H1 (cell line): Measurements from ENCODE around the gene KIF1C. TPM values are rescaled to one million over a fixed set of nuclear protein-coding genes. Genes with fewer than 3 reads are reported as not detected.

Experiments
- CTCF ChIA-PET: fragments of 300-600 bp; sonication (Branson Sonifier 250); formaldehyde crosslinking; loops from one replicate; lab custom pipeline; 2021; ENCODE audit not compliant: partially characterized antibody; lab: Charles Lee
- POLR2A ChIA-PET: fragments of 300-600 bp; sonication (Branson Sonifier 250); formaldehyde crosslinking; loops from one replicate; lab custom pipeline; 2021; ENCODE audit warnings: inconsistent platforms; ENCODE audit not compliant: partially characterized antibody; lab: Charles Lee
- DNase-seq, 2 experiments: peaks; one replicate each; pipeline versions ENCODE4 v3.0.0 to v3.0.0-alpha.2; 2010 to 2022; ENCODE audit warnings: low spot score in 2 of 2, low read depth in 1 of 2, mixed read lengths in 1 of 2
- FAIRE-seq: peaks from 2 replicates; lab custom pipeline; 2011; peaks lifted over from hg19 to GRCh38; lab: Jason Lieb, UNC
- H2AFZ ChIP-seq: 2 replicates; pipeline ENCODE4 v1.8.1; 2012; ENCODE audit warnings: low read length, inconsistent platforms
- H2AK5ac ChIP-seq: 2 replicates; pipeline ENCODE4 v1.6.1; 2013; ENCODE audit warnings: low read depth, low read length
- H2BK120ac ChIP-seq: replicated peaks from 2 replicates; pipeline ENCODE3; 2013; ENCODE audit warnings: low read depth, low read length, inconsistent platforms
- H2BK12ac ChIP-seq: 2 replicates; pipeline ENCODE4 v1.6.1; 2013; ENCODE audit warnings: low read depth, low read length
- H2BK15ac ChIP-seq: 2 replicates; pipeline ENCODE4 v1.6.1; 2013; ENCODE audit warnings: low read length
- H2BK20ac ChIP-seq: 2 replicates; pipeline ENCODE4 v1.6.1; 2013; ENCODE audit warnings: low read length
- H2BK5ac ChIP-seq: 2 replicates; pipeline ENCODE4 v1.6.1; 2013; ENCODE audit warnings: low read depth, low read length
- H3K14ac ChIP-seq: 2 replicates; pipeline ENCODE4 v1.6.1; 2013; ENCODE audit warnings: inconsistent platforms; ENCODE audit not compliant: insufficient read length
- H3K18ac ChIP-seq: 2 replicates; pipeline ENCODE4 v1.6.1; 2013; ENCODE audit warnings: low read length; ENCODE audit errors: extremely low read depth
- H3K23ac ChIP-seq: 2 replicates; pipeline ENCODE4 v1.6.1; 2013; ENCODE audit warnings: inconsistent platforms; ENCODE audit not compliant: insufficient read length
- H3K23me2 ChIP-seq: 2 replicates; pipeline ENCODE4 v1.6.1; 2013; ENCODE audit warnings: low read depth, low read length
- H3K27ac ChIP-seq: 2 replicates; pipeline ENCODE4 v1.6.1; 2011; ENCODE audit warnings: low read depth, low read length, inconsistent platforms
- H3K27me3 ChIP-seq, 4 experiments: replicated peaks in 1 of 4; 1 replicate in 1 of 4; 2 replicates in 3 of 4; pipeline versions ENCODE4 v1.6.1 to v1.8.1; 2011 to 2013; ENCODE audit warnings: low read length in 3 of 4, mild to moderate bottlenecking in 3 of 4, inconsistent platforms in 2 of 4, mixed read lengths in 2 of 4, moderate library complexity in 1 of 4; ENCODE audit not compliant: control insufficient read depth in 3 of 4, insufficient read depth in 3 of 4; ENCODE audit errors: extremely low read depth in 1 of 4
- H3K36me3 ChIP-seq, 4 experiments: 2 replicates each; pipeline versions ENCODE4 v1.6.1 to v1.8.1; 2011 to 2013; ENCODE audit warnings: mild to moderate bottlenecking in 4 of 4, low read length in 3 of 4, moderate library complexity in 2 of 4, control low read depth in 1 of 4, inconsistent platforms in 1 of 4; ENCODE audit not compliant: insufficient read depth in 4 of 4, control insufficient read depth in 2 of 4
- H3K4ac ChIP-seq: replicated peaks from 2 replicates; pipeline ENCODE3; 2013; ENCODE audit warnings: low read length, low read depth, mixed read lengths, inconsistent platforms; ENCODE audit not compliant: insufficient read length
- H3K4me1 ChIP-seq, 4 experiments: replicated peaks in 1 of 4; 1 replicate in 1 of 4; 2 replicates in 3 of 4; pipeline versions ENCODE4 v1.6.1 to v1.8.1; 2011 to 2013; ENCODE audit warnings: low read length in 3 of 4, inconsistent platforms in 2 of 4, mixed read lengths in 1 of 4; ENCODE audit not compliant: insufficient read depth in 4 of 4, control insufficient read depth in 3 of 4
- H3K4me2 ChIP-seq, 2 experiments: 2 replicates each; pipeline versions ENCODE4 v1.6.1 to v1.8.1; 2011 to 2013; ENCODE audit warnings: low read depth in 2 of 2, low read length in 2 of 2, control low read depth in 1 of 2, inconsistent platforms in 1 of 2, mild to moderate bottlenecking in 1 of 2; ENCODE audit not compliant: insufficient read depth in 1 of 2
- H3K4me3 ChIP-seq, 4 experiments: fragments of 200-600, 300-600 bp in 1 of 4; sonication (generic), shearing (Covaris generic), sonication (Bioruptor Twin) in 1 of 4; 2 replicates each; pipeline versions ENCODE4 v1.5.1 to v1.8.1; 2011 to 2016; ENCODE audit warnings: low read length in 4 of 4, low read depth in 3 of 4, control low read depth in 2 of 4, inconsistent platforms in 2 of 4, mild to moderate bottlenecking in 2 of 4, mixed read lengths in 1 of 4, moderate library complexity in 1 of 4; ENCODE audit not compliant: insufficient read depth in 2 of 4; ENCODE audit errors: extremely low read depth in 1 of 4
- H3K56ac ChIP-seq: replicated peaks from 2 replicates; pipeline ENCODE3; 2013; ENCODE audit warnings: low read depth, mild to moderate bottlenecking, mixed read lengths, low read length, inconsistent platforms; ENCODE audit not compliant: insufficient read length
- H3K79me1 ChIP-seq: 2 replicates; pipeline ENCODE4 v1.6.1; 2013; ENCODE audit warnings: low read depth, low read length, control low read depth
- H3K79me2 ChIP-seq, 2 experiments: 2 replicates each; pipeline versions ENCODE4 v1.6.1 to v1.8.1; 2012 to 2013; ENCODE audit warnings: low read length in 2 of 2, mild to moderate bottlenecking in 2 of 2, inconsistent platforms in 1 of 2; ENCODE audit not compliant: insufficient read depth in 2 of 2, control insufficient read depth in 1 of 2
- H3K9ac ChIP-seq, 4 experiments: replicated peaks in 1 of 4; 1 replicate in 1 of 4; 2 replicates in 3 of 4; pipeline versions ENCODE4 v1.6.1 to v1.8.1; 2011 to 2013; ENCODE audit warnings: low read depth in 3 of 4, low read length in 3 of 4, control low read depth in 2 of 4, mild to moderate bottlenecking in 2 of 4, moderate library complexity in 2 of 4, inconsistent platforms in 1 of 4; ENCODE audit errors: extremely low read depth in 1 of 4
- H3K9me3 ChIP-seq, 2 experiments: 2 replicates each; pipeline versions ENCODE4 v1.6.1 to v1.8.1; 2012 to 2013; ENCODE audit warnings: mild to moderate bottlenecking in 2 of 2, moderate library complexity in 2 of 2, control low read depth in 1 of 2, inconsistent platforms in 1 of 2, low read depth in 1 of 2, low read length in 1 of 2, mixed read lengths in 1 of 2; ENCODE audit not compliant: insufficient read depth in 2 of 2
- H4K20me1 ChIP-seq, 2 experiments: replicated peaks in 1 of 2; 2 replicates each; pipeline versions ENCODE3 to v1.8.1; 2011 to 2013; ENCODE audit warnings: inconsistent platforms in 2 of 2, low read length in 2 of 2, mild to moderate bottlenecking in 1 of 2; ENCODE audit not compliant: insufficient read depth in 2 of 2, control insufficient read depth in 1 of 2
- H4K5ac ChIP-seq: 2 replicates; pipeline ENCODE4 v1.6.1; 2013; ENCODE audit warnings: low read length, low read depth, mixed read lengths, inconsistent platforms; ENCODE audit not compliant: insufficient read length
- H4K8ac ChIP-seq: 2 replicates; pipeline ENCODE4 v1.8.0; 2013; ENCODE audit warnings: mild to moderate bottlenecking, moderate library complexity, low read length, inconsistent platforms; ENCODE audit not compliant: insufficient read depth; ENCODE audit errors: extremely low read depth
- H4K91ac ChIP-seq: replicated peaks from 2 replicates; pipeline ENCODE3; 2013; ENCODE audit warnings: low read length, mixed read lengths, inconsistent platforms; ENCODE audit not compliant: insufficient read length
- EZH2 ChIP-seq: fragments of 200-600 bp; sonication (generic); IDR thresholded peaks from 2 replicates; pipeline ENCODE4 v1.7.1; 2012; ENCODE audit warnings: low read depth, mild to moderate bottlenecking, moderate library complexity, low read length, inconsistent platforms; ENCODE audit not compliant: severe bottlenecking
- SIN3A ChIP-seq, 2 experiments: IDR thresholded peaks in 1 of 2; conservative IDR thresholded peaks in 1 of 2; 2 replicates each; pipeline ENCODE4 v1.6.1; 2011 to 2012; ENCODE audit warnings: low read length in 2 of 2, improper control_type of control experiment in 1 of 2, low read depth in 1 of 2, mild to moderate bottlenecking in 1 of 2
- WGBS, 2 experiments: shearing (Covaris generic) in 1 of 2; methylation state at CpG; one replicate each; pipeline versions ENCODE4 v1.1.6 to v1.1.7; 2013 to 2015; ENCODE audit warnings: low lambda C conversion rate in 2 of 2, mixed read lengths in 2 of 2, inconsistent platforms in 1 of 2, low coverage in 1 of 2, missing lambda C conversion rate in 1 of 2; ENCODE audit not compliant: insufficient replicate concordance in 2 of 2, insufficient coverage in 1 of 2, insufficient read length in 1 of 2; ENCODE audit errors: extremely low coverage in 1 of 2, missing lambda C conversion rate in 1 of 2; 5-methylcytosine and 5-hydroxymethylcytosine counted together
- microRNA-seq, 2 experiments: library from miRNA; unstranded; fragments of <30 nt; microRNA quantifications; one replicate each; pipeline versions ENCODE4 to v1.2.0, GENCODE V29; 2016 to 2020; ENCODE audit warnings: borderline microRNAs expressed in 2 of 2, borderline number of aligned reads in 2 of 2, borderline replicate concordance in 1 of 2
- polyA plus RNA-seq, 7 experiments: library from polyadenylated mRNA; depleted of rRNA in 3 of 7; stranded (reverse) in 5 of 7; unstranded in 2 of 7; fragments of >200 nt in 5 of 7; fragments of 200-250 nt in 2 of 7; gene quantifications; 1 replicate in 5 of 7; 2 replicates in 1 of 7; 4 replicates in 1 of 7; pipeline versions ENCODE4 v1.2.1 to v1.2.3, GENCODE V29; 2011 to 2013; ENCODE audit warnings: missing spikeins in 2 of 7, mixed read lengths in 2 of 7
- small RNA-seq: library from polyadenylated mRNA; stranded (forward); fragments of <200 nt; extraction: miRNeasy Mini kit (QIAGEN cat#:217004); gene quantifications from one replicate; pipeline ENCODE3, GENCODE V24; 2013; ENCODE audit not compliant: insufficient read depth
- total RNA-seq: library from RNA; stranded (reverse); fragmentation: NEBNext Ultra II Directional; extraction: Animal tissue kit (Norgen Biotek cat#: 25700); gene quantifications from 2 replicates; pipeline ENCODE4 v1.2.1, GENCODE V29; 2021

KIF1C gene
- total and polyA plus RNA-seq, 2 of the 8 experiments (the other 6 are each of a cell fraction or from before 2014, with no cell fraction given): 14.3 to 114 TPM

DNA sequence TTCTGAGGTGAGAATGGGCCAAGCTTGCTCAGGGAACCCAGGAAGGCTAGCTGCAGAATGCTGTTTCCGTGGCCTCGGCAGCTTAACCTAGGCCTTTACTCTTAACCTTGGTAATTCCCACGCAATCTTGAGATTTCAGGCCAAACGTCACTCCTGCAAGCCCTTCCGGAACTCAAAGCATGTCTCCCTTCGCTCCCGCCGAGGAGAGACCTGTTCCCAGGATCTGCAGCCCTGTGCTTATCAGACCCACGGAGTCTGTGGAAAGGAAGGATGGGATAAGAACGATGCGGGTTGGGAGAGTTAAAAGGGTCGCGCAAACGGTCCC, 80.0 kb downstream of the KIF1C start:
- H3K36me3 ChIP-seq: no peaks in the 10 kb centered on the region
- POLR2A ChIA-PET: interaction anchor here (0.7 to 3.1 kb wide), 8 partner anchors 10 to 97 kb away, joined by 3 to 12 read pairs (median 3); no protein-coding TSS in a partner anchor
- no peak overlapping the region for H3K9ac ChIP-seq
- CTCF ChIA-PET: interaction anchor here (0.7 to 0.9 kb wide), 2 partner anchors 16 to 25 kb away, joined by 3 read pairs; no protein-coding TSS in a partner anchor
- H4K91ac ChIP-seq: no peak overlapping the region
- no peak overlapping the region for H3K4ac ChIP-seq
- no peak overlapping the region for H2BK15ac ChIP-seq
- no peaks in the 10 kb centered on the region; a peak in 1 of 7 replicates for H3K4me1 ChIP-seq
- no peaks in the 10 kb centered on the region for H3K79me2 ChIP-seq
- no peak overlapping the region for H3K14ac ChIP-seq
- H2BK5ac ChIP-seq: 0 out of 2 replicates have a peak overlapping the region, but pooled peaks have one; percentile 47
- H2AK5ac ChIP-seq: no peak overlapping the region
- H3K9me3 ChIP-seq: no peaks in the 10 kb centered on the region; a peak in 1 of 4 replicates
- no peak overlapping the region for H4K5ac ChIP-seq
- H3K4me2 ChIP-seq: peak overlapping the region; percentile 35 to 40; a peak in 3 of 4 replicates
- DNase-seq (no peak), FAIRE-seq (no peak)
- TF ChIP-seq SIN3A (conservative IDR thresholded peaks at IDR 0.05 in 1 of 2, IDR thresholded peaks at IDR 0.05 in 1 of 2; ENCODE audit: low read depth in 1 of 2, low read length in 2 of 2): no peak
- TF ChIP-seq EZH2: peak; percentile 26
- no peak overlapping the region for H3K23ac ChIP-seq
- H3K23me2 ChIP-seq: no peaks in the 10 kb centered on the region
- 90% methylated on average over 14 of the region's 14 CpGs; no CpG with 5 or more reads in 1 of the 2 experiments for WGBS, 2 experiments
- H3K56ac ChIP-seq: no peak overlapping the region
- H2BK12ac ChIP-seq: no peak overlapping the region
- no peak overlapping the region for H3K18ac ChIP-seq
- H3K27ac ChIP-seq: no peak overlapping the region
- H4K20me1 ChIP-seq: no peaks in the 10 kb centered on the region
- H3K27me3 ChIP-seq: peaks cover 0 to 13% (median 8%) of the 10 kb centered on the region in 4 experiments; a peak in 5 of 7 replicates
- H2AFZ ChIP-seq: peak overlapping the region; percentile 59
- H4K8ac ChIP-seq: no peak overlapping the region; the same call in 1 of the 2 replicates
- H3K79me1 ChIP-seq: no peaks in the 10 kb centered on the region
- peak overlapping the region in 1 of 4 experiments; percentile 53; a peak in 2 of 8 replicates for H3K4me3 ChIP-seq
- H2BK120ac ChIP-seq: no peak overlapping the region
- no peak overlapping the region for H2BK20ac ChIP-seq

Small RNAs within 50 kb of the gene (microRNA-seq; reads per million reads assigned to microRNA genes)
- gene MIR6864 (0 reads per million in 2 experiments), gene MIR6865 (0 reads per million in 2 experiments)

Small RNAs within 50 kb of the gene (small RNA-seq; reads per million reads assigned to genes)
- gene MIR6864 (not detected), gene MIR6865 (not detected)

Other genes with a start within 250 kb of the KIF1C start
- gene TM4SF5, start 226.1 kb upstream of the KIF1C start, total RNA-seq: not detected in 2 replicates
- not detected in 2 replicates for gene TM4SF5, start 226.1 kb upstream of the KIF1C start, polyA plus RNA-seq (2011; rRNA removed)
- gene VMO1, start 211.6 kb upstream of the KIF1C start, total RNA-seq: not detected in 2 replicates
- 0.30 and 0.78 TPM in 2 replicates for gene VMO1, start 211.6 kb upstream of the KIF1C start, polyA plus RNA-seq (2011; rRNA removed)
- gene GLTPD2, start 209.0 kb upstream of the KIF1C start, total RNA-seq: not detected in 2 replicates
- gene GLTPD2, start 209.0 kb upstream of the KIF1C start, polyA plus RNA-seq (2011; rRNA removed): 0.06 TPM in 1 of 2 replicates, not detected in the other
- 264 and 278 TPM in 2 replicates for gene PSMB6, start 201.8 kb upstream of the KIF1C start, total RNA-seq
- 635 and 737 TPM in 2 replicates for gene PSMB6, start 201.8 kb upstream of the KIF1C start, polyA plus RNA-seq (2011; rRNA removed)
- gene PLD2, start 190.8 kb upstream of the KIF1C start, total RNA-seq: 48.4 and 53.0 TPM in 2 replicates
- gene PLD2, start 190.8 kb upstream of the KIF1C start, polyA plus RNA-seq (2011; rRNA removed): 44.3 and 59.8 TPM in 2 replicates
- 74.4 and 77.7 TPM in 2 replicates for gene MINK1, start 164.6 kb upstream of the KIF1C start, total RNA-seq
- 26.9 and 44.8 TPM in 2 replicates for gene MINK1, start 164.6 kb upstream of the KIF1C start, polyA plus RNA-seq (2011; rRNA removed)
- gene C17orf107, start 98.4 kb upstream of the KIF1C start, total RNA-seq: 0.38 and 0.39 TPM in 2 replicates
- 0.45 and 0.67 TPM in 2 replicates for gene C17orf107, start 98.4 kb upstream of the KIF1C start, polyA plus RNA-seq (2011; rRNA removed)
- 0.15 and 0.40 TPM in 2 replicates for gene CHRNE, start 94.9 kb upstream of the KIF1C start, total RNA-seq
- gene CHRNE, start 94.9 kb upstream of the KIF1C start, polyA plus RNA-seq (2011; rRNA removed): 0.33 and 0.63 TPM in 2 replicates
- not detected in 2 replicates for gene GP1BA, start 65.7 kb upstream of the KIF1C start, total RNA-seq
- gene GP1BA, start 65.7 kb upstream of the KIF1C start, polyA plus RNA-seq (2011; rRNA removed): not detected in 2 replicates
- gene SLC25A11, start 57.9 kb upstream of the KIF1C start, total RNA-seq: 55.9 and 65.2 TPM in 2 replicates
- 97.0 and 136 TPM in 2 replicates for gene SLC25A11, start 57.9 kb upstream of the KIF1C start, polyA plus RNA-seq (2011; rRNA removed)
- gene RNF167, start 57.7 kb upstream of the KIF1C start, total RNA-seq: 140 and 147 TPM in 2 replicates
- 281 and 284 TPM in 2 replicates for gene RNF167, start 57.7 kb upstream of the KIF1C start, polyA plus RNA-seq (2011; rRNA removed)
- gene PFN1, start 49.4 kb upstream of the KIF1C start, total RNA-seq: 1,355 and 1,387 TPM in 2 replicates
- 1,949 and 2,147 TPM in 2 replicates for gene PFN1, start 49.4 kb upstream of the KIF1C start, polyA plus RNA-seq (2011; rRNA removed)
- 24.1 and 25.7 TPM in 2 replicates for gene ENO3, start 46.8 kb upstream of the KIF1C start, total RNA-seq
- gene ENO3, start 46.8 kb upstream of the KIF1C start, polyA plus RNA-seq (2011; rRNA removed): 25.0 and 36.4 TPM in 2 replicates
- 81.9 and 83.6 TPM in 2 replicates for gene SPAG7, start 30.1 kb upstream of the KIF1C start, total RNA-seq
- 74.2 and 82.1 TPM in 2 replicates for gene SPAG7, start 30.1 kb upstream of the KIF1C start, polyA plus RNA-seq (2011; rRNA removed)
- gene CAMTA2, start 10.3 kb upstream of the KIF1C start, total RNA-seq: 11.4 and 12.0 TPM in 2 replicates
- 5.5 and 13.7 TPM in 2 replicates for gene CAMTA2, start 10.3 kb upstream of the KIF1C start, polyA plus RNA-seq (2011; rRNA removed)
- 1.1 and 1.4 TPM in 2 replicates for gene INCA1, start 428 bp upstream of the KIF1C start, total RNA-seq
- gene INCA1, start 428 bp upstream of the KIF1C start, polyA plus RNA-seq (2011; rRNA removed): 0.80 and 0.89 TPM in 2 replicates
- gene SLC52A1, start 37.5 kb downstream of the KIF1C start, total RNA-seq: 0.61 and 0.63 TPM in 2 replicates
- 0.67 and 1.2 TPM in 2 replicates for gene SLC52A1, start 37.5 kb downstream of the KIF1C start, polyA plus RNA-seq (2011; rRNA removed)
- 0.15 and 0.17 TPM in 2 replicates for gene ZFP3, start 80.5 kb downstream of the KIF1C start, total RNA-seq
- gene ZFP3, start 80.5 kb downstream of the KIF1C start, polyA plus RNA-seq (2011; rRNA removed): 0.31 and 0.44 TPM in 2 replicates
- gene ZNF232, start 113.9 kb downstream of the KIF1C start, total RNA-seq: 39.8 and 41.0 TPM in 2 replicates
- 9.2 and 11.1 TPM in 2 replicates for gene ZNF232, start 113.9 kb downstream of the KIF1C start, polyA plus RNA-seq (2011; rRNA removed)
- gene USP6, start 118.1 kb downstream of the KIF1C start, total RNA-seq: 0.25 and 0.32 TPM in 2 replicates
- gene USP6, start 118.1 kb downstream of the KIF1C start, polyA plus RNA-seq (2011; rRNA removed): 0.05 and 0.08 TPM in 2 replicates
- gene ZNF594, start 193.9 kb downstream of the KIF1C start, total RNA-seq: 14.3 and 15.5 TPM in 2 replicates
- 3.6 and 4.2 TPM in 2 replicates for gene ZNF594, start 193.9 kb downstream of the KIF1C start, polyA plus RNA-seq (2011; rRNA removed)
- gene SCIMP, start 236.9 kb downstream of the KIF1C start, total RNA-seq: not detected in 2 replicates
- not detected in 2 replicates for gene SCIMP, start 236.9 kb downstream of the KIF1C start, polyA plus RNA-seq (2011; rRNA removed)